Stimulated activated naive B cell treated with anti-CD40 and anti-IgM and Interleukin-4, amounts not matched to agents 10 μg/mL and 1 μg/mL and 100 μg/mL, for 72 hours (primary cell): ENCODE data around the gene TCF7L1.
"Not testable (repeated sequence)": the region's sequence is repeated elsewhere in the genome, so short reads cannot be mapped to it uniquely, and the experiment has no call there.

Experiments used
- ATAC-seq, 2 donors: fragments of 150-1000 bp; cut with Tn5 transposase; replicated peaks; 2 replicates each; pipeline ENCODE4 v1.10.0; 2021; ENCODE audit warnings: moderate library complexity in 1 of 2
- DNase-seq: peaks from one replicate; pipeline ENCODE4 v3.0.0; 2021
- H3K27ac Mint-ChIP-seq: one replicate; pipeline ENCODE4 v1.8.0; 2022; ENCODE audit warnings: mild to moderate bottlenecking, mixed read lengths
- H3K27me3 Mint-ChIP-seq, 2 donors: one replicate each; pipeline ENCODE4 v1.8.0; 2022; ENCODE audit warnings: mixed read lengths in 2 of 2
- H3K36me3 Mint-ChIP-seq, 2 donors: one replicate each; pipeline ENCODE4 v1.8.0; 2022; ENCODE audit warnings: mixed read lengths in 2 of 2, mild to moderate bottlenecking in 1 of 2
- H3K4me1 Mint-ChIP-seq, 2 donors: one replicate each; pipeline ENCODE4 v1.8.0; 2022; ENCODE audit warnings: mixed read lengths in 2 of 2, mild to moderate bottlenecking in 1 of 2
- H3K4me3 Mint-ChIP-seq, 2 donors: one replicate each; pipeline ENCODE4 v1.8.0; 2022; ENCODE audit warnings: mild to moderate bottlenecking in 2 of 2, mixed read lengths in 2 of 2, moderate library complexity in 1 of 2
- H3K9me3 Mint-ChIP-seq, 2 donors: one replicate each; pipeline ENCODE4 v1.8.0; 2022; ENCODE audit warnings: mixed read lengths in 2 of 2, mild to moderate bottlenecking in 1 of 2

Gene TCF7L1

DNA sequence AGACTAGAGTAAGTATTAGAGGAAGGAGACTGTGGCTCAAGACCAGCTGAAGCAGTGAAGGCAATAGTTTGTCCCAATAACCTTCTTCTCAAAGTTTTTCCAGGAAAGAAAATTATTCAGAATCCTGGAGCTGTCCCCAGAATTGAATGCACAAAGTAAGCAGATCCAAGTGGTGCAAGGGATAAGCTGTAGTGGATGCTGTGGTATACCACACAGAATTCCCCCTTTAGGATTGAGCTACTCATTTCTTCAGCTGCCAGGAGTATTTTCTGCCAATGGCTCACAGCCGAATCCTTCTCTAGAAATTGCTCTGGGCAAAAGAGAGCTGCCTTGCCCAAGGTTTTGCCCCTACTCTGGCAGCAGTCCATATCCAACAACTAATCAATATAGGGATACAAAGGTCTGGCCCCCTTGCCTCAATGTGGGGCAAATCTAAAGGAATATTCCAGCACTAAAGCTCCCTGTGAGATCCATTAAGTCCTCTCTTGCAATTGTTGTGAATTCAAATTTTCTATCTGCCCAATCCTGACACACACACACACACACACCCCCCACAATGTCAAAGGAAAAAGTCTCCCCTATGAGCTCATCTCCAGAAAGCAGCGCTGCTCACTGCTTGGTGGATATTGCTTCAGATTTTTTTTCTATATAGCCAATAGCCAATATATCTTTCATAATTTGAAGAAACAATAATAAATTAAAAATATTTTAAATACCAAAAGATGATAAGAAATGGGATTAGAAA lies 18.4 kb upstream of the TCF7L1 start:
- Mint-ChIP-seq H3K4me3 (no peak overlapping the region), H3K27ac (no peak overlapping the region), H3K4me1 (no peaks in the 10 kb centered on the region), H3K36me3 (no peaks in the 10 kb centered on the region), H3K9me3 (no peaks in the 10 kb centered on the region), H3K27me3 (peaks cover 15 to 43% of the 10 kb centered on the region in 2 donors)
- ATAC-seq (no peak), DNase-seq (no peak)

GRCh38 chr2:85116207-85116606 lies 17.0 kb upstream of the TCF7L1 start:
- H3K4me1 Mint-ChIP-seq, result no peaks in the 10 kb centered on the region
- no peak for DNase-seq
- ATAC-seq, result no peak
- no peak overlapping the region for H3K4me3 Mint-ChIP-seq
- no peaks in the 10 kb centered on the region for H3K9me3 Mint-ChIP-seq
- peaks cover 13 to 38% of the 10 kb centered on the region in 2 donors for H3K27me3 Mint-ChIP-seq
- no peaks in the 10 kb centered on the region for H3K36me3 Mint-ChIP-seq
- H3K27ac Mint-ChIP-seq, result no peak overlapping the region

DNA sequence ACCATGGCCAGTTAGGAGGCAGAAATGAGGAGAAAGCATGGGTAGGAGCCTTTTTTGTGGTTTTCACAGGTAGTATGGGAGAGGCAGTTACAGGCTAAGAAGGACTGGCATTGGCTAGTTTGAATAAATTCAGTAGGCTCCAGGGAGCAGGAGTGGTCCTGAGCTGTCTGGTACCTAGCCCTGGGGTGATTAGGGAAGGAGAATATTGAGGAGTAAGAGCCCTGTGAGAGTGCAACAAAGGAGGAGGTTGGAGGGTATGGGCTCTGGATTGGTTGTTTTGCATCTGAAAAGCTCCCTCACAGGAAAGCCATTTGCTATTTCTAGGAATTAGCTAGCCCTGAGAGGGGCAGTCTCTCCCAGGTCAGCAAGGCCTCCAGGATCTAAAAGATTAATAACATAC lies 13.3 kb upstream of the TCF7L1 start:
- H3K27me3 Mint-ChIP-seq, result peaks cover 0 to 3% of the 10 kb centered on the region in 2 donors
- no peaks in the 10 kb centered on the region for H3K9me3 Mint-ChIP-seq
- H3K27ac Mint-ChIP-seq, result no peak overlapping the region
- no peaks in the 10 kb centered on the region for H3K36me3 Mint-ChIP-seq
- no peaks in the 10 kb centered on the region for H3K4me1 Mint-ChIP-seq
- no peak for DNase-seq
- no peak for ATAC-seq
- H3K4me3 Mint-ChIP-seq, result no peak overlapping the region

DNA sequence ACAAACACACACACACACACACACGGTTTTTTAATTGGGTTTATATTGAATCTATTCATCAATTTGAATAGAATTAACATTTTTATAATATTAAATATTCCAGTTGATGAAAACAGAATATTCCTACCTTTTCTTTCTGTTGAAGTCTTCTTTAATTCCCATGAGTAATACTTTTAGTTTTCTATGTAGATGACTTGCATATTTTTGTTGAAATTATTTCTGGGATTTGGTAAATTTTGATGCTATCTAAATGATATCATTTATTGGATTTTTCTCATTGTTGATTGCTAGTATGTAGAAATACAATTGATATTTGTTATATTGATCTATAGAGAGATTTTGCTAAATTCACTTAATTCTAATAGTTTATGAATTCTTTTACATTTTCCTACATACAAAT lies 12.8 kb upstream of the TCF7L1 start:
- H3K36me3 Mint-ChIP-seq, result no peaks in the 10 kb centered on the region
- ATAC-seq (no peak), DNase-seq (no peak)
- no peak overlapping the region for H3K27ac Mint-ChIP-seq
- no peaks in the 10 kb centered on the region for H3K4me1 Mint-ChIP-seq
- no peak overlapping the region for H3K4me3 Mint-ChIP-seq
- no peaks in the 10 kb centered on the region for H3K27me3 Mint-ChIP-seq
- H3K9me3 Mint-ChIP-seq, result no peaks in the 10 kb centered on the region

GRCh38 chr2:85126462-85126861 lies 6.7 kb upstream of the TCF7L1 start:
- H3K27me3 Mint-ChIP-seq, result peaks cover 15 to 23% of the 10 kb centered on the region in 2 donors
- H3K36me3 Mint-ChIP-seq, H3K4me1 Mint-ChIP-seq, H3K9me3 Mint-ChIP-seq, DNase-seq, ATAC-seq, H3K27ac Mint-ChIP-seq, H3K4me3 Mint-ChIP-seq: not testable (repeated sequence)

- H3K4me1 Mint-ChIP-seq, result peaks cover 4 to 14% of the 10 kb centered on the region in 2 donors
- no peak for DNase-seq
- H3K27me3 Mint-ChIP-seq, result peaks cover 29 to 43% of the 10 kb centered on the region in 2 donors
- H3K4me3 Mint-ChIP-seq, result no peak overlapping the region
- H3K9me3 Mint-ChIP-seq, result no peaks in the 10 kb centered on the region
- no peak overlapping the region for H3K27ac Mint-ChIP-seq
- ATAC-seq, result no peak
- H3K36me3 Mint-ChIP-seq, result no peaks in the 10 kb centered on the region
These were observed 3.3 kb upstream of the TCF7L1 start for GRCh38 chr2:85129861-85130260.

DNA sequence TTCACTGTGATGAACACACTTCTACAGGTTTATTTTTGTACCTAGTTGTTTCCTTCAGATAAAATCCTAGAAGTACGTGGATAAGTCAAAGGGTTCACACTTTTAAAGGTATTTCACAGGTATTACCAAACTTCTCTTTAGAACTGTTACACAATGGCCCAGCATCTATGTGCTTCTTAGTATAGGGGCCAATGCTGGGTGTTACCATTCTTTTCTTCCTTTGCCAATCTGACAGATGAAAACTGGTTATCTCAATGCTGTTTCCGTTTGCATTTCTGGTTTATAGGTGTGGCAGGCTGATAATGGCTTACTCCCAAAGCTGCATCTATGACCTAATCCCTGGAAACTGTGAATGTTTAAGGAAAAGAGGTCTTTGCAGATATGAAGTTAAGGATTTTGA lies 2.8 kb upstream of the TCF7L1 start:
- ATAC-seq, result no peak
- H3K36me3 Mint-ChIP-seq, result no peaks in the 10 kb centered on the region
- H3K27ac Mint-ChIP-seq, result no peak overlapping the region
- peaks cover 4 to 14% of the 10 kb centered on the region in 2 donors for H3K4me1 Mint-ChIP-seq
- H3K4me3 Mint-ChIP-seq, result no peak overlapping the region
- DNase-seq, result no peak
- no peaks in the 10 kb centered on the region for H3K9me3 Mint-ChIP-seq
- peaks cover 32 to 48% of the 10 kb centered on the region in 2 donors for H3K27me3 Mint-ChIP-seq

DNA sequence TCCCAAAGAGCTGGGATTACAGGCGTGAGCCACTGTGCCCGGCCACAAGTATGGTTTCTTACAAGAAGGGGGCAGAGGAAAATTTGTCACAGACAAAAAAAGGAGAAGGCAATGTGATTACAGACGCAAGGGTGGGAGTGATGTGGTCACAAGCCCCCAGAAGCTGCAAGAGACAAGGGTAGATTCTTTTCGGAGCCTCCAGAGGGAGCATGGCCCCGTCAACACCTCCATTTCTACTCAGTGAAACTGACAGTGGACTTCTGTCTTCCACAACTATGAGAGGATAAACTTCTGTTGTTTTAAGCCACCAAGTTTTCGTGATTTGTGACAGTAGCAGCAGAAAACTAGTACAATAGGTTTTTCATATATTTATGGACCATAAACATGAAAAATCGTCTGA lies 2.1 kb upstream of the TCF7L1 start:
- Mint-ChIP-seq H3K9me3 (no peaks in the 10 kb centered on the region), H3K27me3 (peaks cover 37 to 56% of the 10 kb centered on the region in 2 donors), H3K4me3 (no peak overlapping the region), H3K27ac (no peak overlapping the region), H3K36me3 (no peaks in the 10 kb centered on the region), H3K4me1 (peaks cover 4 to 14% of the 10 kb centered on the region in 2 donors)
- no peak for ATAC-seq
- no peak for DNase-seq

DNA sequence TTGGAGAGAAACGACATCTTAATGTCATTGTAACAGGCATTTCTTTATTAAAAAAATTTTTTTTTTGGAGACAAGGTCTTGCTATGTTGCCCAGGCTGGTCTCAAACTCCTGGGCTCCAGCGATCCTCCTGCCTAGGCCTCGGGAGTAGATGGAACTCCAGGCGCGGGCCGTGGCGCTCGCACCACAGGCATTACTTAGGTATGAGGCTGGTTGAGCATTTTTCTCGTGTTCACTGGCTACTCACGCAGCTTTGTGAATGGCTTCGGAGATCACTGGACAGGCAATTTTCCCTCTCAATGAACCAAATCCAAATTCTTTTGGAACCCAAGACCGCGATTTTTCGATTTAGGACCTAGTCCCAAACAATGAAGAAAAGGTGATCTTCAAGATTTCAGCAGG lies 795 bp upstream of the TCF7L1 start:
- Mint-ChIP-seq H3K36me3 (no peaks in the 10 kb centered on the region), H3K9me3 (no peaks in the 10 kb centered on the region), H3K27me3 (peaks cover 43 to 61% of the 10 kb centered on the region in 2 donors), H3K27ac (peak overlapping the region; percentile 51), H3K4me3 (peak overlapping the region; percentile 80 to 84), H3K4me1 (peaks cover 4 to 14% of the 10 kb centered on the region in 2 donors)
- no peak for ATAC-seq
- DNase-seq, result no peak

DNA sequence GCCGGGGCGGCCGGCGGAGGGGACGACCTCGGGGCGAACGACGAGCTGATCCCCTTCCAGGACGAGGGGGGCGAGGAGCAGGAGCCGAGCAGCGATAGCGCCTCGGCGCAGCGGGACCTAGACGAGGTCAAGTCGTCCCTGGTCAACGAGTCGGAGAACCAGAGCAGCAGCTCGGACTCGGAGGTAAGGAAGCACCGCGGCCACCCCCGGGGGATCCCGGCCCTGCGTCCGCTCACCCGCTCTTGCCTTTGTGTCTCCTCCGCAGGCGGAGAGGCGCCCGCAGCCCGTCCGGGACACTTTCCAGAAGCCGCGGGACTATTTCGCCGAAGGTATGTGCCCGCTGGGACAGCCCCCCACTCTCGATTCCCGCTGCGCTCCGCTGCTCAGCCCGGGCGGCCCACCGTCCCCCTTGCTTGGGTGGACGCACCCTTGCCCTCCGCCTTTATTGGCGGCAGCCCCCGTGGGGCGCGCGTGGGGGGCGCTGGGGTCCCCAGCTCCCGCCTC lies 611 bp downstream of the TCF7L1 start:
- no peaks in the 10 kb centered on the region for H3K9me3 Mint-ChIP-seq
- no peaks in the 10 kb centered on the region for H3K36me3 Mint-ChIP-seq
- peak overlapping the region; percentile 17 to 74 for H3K4me3 Mint-ChIP-seq
- peaks cover 4 to 14% of the 10 kb centered on the region in 2 donors for H3K4me1 Mint-ChIP-seq
- H3K27me3 Mint-ChIP-seq, result peaks cover 36 to 51% of the 10 kb centered on the region in 2 donors
- H3K27ac Mint-ChIP-seq, result no peak overlapping the region
- ATAC-seq, result peak; percentile 12 to 15
- peak; percentile 13 for DNase-seq

- ATAC-seq, result no peak
- Mint-ChIP-seq H3K36me3 (no peaks in the 10 kb centered on the region), H3K27ac (peak overlapping the region; percentile 31), H3K4me1 (peaks cover 4 to 14% of the 10 kb centered on the region in 2 donors), H3K27me3 (peaks cover 40 to 56% of the 10 kb centered on the region in 2 donors), H3K9me3 (no peaks in the 10 kb centered on the region), H3K4me3 (peak overlapping the region; percentile 29 to 74)
- DNase-seq, result no peak
These were observed 1.2 kb downstream of the TCF7L1 start for GRCh38 chr2:85134255-85134895.

DNA sequence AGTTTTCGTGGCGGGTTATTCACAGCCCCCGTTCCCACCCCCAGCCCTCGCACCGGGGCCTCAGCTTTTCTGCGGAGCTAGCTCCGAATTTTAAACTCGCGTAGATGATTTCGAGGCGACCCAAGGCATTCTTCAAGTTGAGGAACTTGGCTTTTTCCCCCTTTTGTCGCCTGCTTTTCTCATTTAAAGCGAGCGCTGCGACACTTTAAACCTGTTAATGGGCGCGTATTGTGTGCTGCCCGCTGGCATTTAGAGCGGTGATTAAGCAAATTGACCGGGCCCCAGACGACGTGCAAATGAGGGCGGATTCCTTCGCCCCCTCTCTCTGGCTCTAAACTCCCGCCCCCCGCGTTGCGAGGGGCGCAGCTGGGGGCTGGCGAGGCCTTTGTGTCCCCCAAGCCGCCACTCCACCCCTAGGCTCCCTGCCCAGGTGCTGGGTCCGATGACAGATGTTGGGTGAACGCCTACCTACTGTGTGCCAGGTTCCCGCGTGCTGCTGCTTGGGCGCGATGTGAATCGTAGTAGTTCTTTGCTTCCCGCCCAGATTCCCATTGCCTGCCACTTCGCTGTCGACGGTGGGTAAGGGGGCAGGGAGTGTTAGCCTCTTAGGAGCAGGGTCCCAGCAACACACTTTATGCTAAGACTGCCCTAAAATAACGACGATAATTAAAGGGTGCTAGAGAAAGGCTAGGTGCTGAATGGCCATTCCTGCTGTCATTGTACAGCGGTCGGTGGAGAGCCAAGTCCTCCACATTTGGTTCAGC lies 1.9 kb downstream of the TCF7L1 start:
- H3K36me3 Mint-ChIP-seq, result no peaks in the 10 kb centered on the region
- H3K27me3 Mint-ChIP-seq, result peaks cover 44 to 61% of the 10 kb centered on the region in 2 donors
- ATAC-seq (no peak), DNase-seq (no peak)
- H3K4me1 Mint-ChIP-seq, result peaks cover 4 to 14% of the 10 kb centered on the region in 2 donors
- H3K4me3 Mint-ChIP-seq, result peak overlapping the region; percentile 29 to 74
- no peaks in the 10 kb centered on the region for H3K9me3 Mint-ChIP-seq
- H3K27ac Mint-ChIP-seq, result peak overlapping the region; percentile 31

GRCh38 chr2:85135660-85135914 lies 2.4 kb downstream of the TCF7L1 start:
- Mint-ChIP-seq H3K36me3 (no peaks in the 10 kb centered on the region), H3K4me1 (peaks cover 4 to 14% of the 10 kb centered on the region in 2 donors), H3K27ac (no peak overlapping the region), H3K9me3 (no peaks in the 10 kb centered on the region), H3K27me3 (peaks cover 48 to 61% of the 10 kb centered on the region in 2 donors), H3K4me3 (no peak overlapping the region)
- ATAC-seq (no peak), DNase-seq (no peak)

GRCh38 chr2:85137156-85137555 lies 4.0 kb downstream of the TCF7L1 start:
- no peaks in the 10 kb centered on the region for H3K9me3 Mint-ChIP-seq
- no peak for ATAC-seq
- no peak overlapping the region for H3K27ac Mint-ChIP-seq
- peaks cover 50 to 66% of the 10 kb centered on the region in 2 donors for H3K27me3 Mint-ChIP-seq
- no peaks in the 10 kb centered on the region for H3K36me3 Mint-ChIP-seq
- no peak for DNase-seq
- peaks cover 4 to 14% of the 10 kb centered on the region in 2 donors for H3K4me1 Mint-ChIP-seq
- no peak overlapping the region for H3K4me3 Mint-ChIP-seq
